CD14-positive monocyte (primary cell): Measurements from ENCODE around the gene PEX16. TPM values are rescaled to one million over a fixed set of nuclear protein-coding genes. Genes with fewer than 3 reads are reported as not detected.

Experiments used
- DNase-seq, 3 donors: peaks; one replicate each; pipeline ENCODE4 v3.0.0-alpha.2; 2011 to 2022
- H2AFZ ChIP-seq: 2 replicates; pipeline ENCODE4 v1.6.0; 2012; ENCODE audit warnings: mild to moderate bottlenecking, low read depth, low read length, inconsistent platforms; ENCODE audit not compliant: insufficient read depth, poor library complexity, severe bottlenecking
- H3K27ac ChIP-seq, 2 donors: 1 replicate in 1 of 2; 2 replicates in 1 of 2; pipeline ENCODE4 v1.5.1; 2012 to 2013; ENCODE audit warnings: low read length in 2 of 2, control low read depth in 1 of 2, inconsistent platforms in 1 of 2, low read depth in 1 of 2, mild to moderate bottlenecking in 1 of 2
- H3K27me3 ChIP-seq, 2 donors: one replicate each; pipeline versions ENCODE4 v1.6.0 to v1.6.1; 2011 to 2013; ENCODE audit warnings: low read length in 2 of 2; ENCODE audit not compliant: control insufficient read depth in 2 of 2, insufficient read depth in 2 of 2
- H3K36me3 ChIP-seq, 2 donors: replicated peaks in 1 of 2; 1 replicate in 1 of 2; 2 replicates in 1 of 2; pipeline versions ENCODE4 v1.5.1 to v1.6.1; 2012 to 2013; ENCODE audit warnings: low read length in 2 of 2, control low read depth in 1 of 2, inconsistent platforms in 1 of 2, mild to moderate bottlenecking in 1 of 2; ENCODE audit not compliant: insufficient read depth in 2 of 2, control insufficient read depth in 1 of 2
- H3K4me1 ChIP-seq, 2 donors: 1 replicate in 1 of 2; 2 replicates in 1 of 2; pipeline versions ENCODE4 v1.5.1 to v1.6.1; 2012 to 2013; ENCODE audit warnings: low read length in 2 of 2, control low read depth in 1 of 2, inconsistent platforms in 1 of 2, mild to moderate bottlenecking in 1 of 2, moderate library complexity in 1 of 2; ENCODE audit not compliant: insufficient read depth in 2 of 2, control insufficient read depth in 1 of 2
- H3K4me2 ChIP-seq: replicated peaks from 2 replicates; pipeline ENCODE3; 2012; ENCODE audit warnings: low read length, moderate library complexity, mild to moderate bottlenecking; ENCODE audit not compliant: poor library complexity, severe bottlenecking; ENCODE audit errors: extremely low read depth
- H3K4me3 ChIP-seq, 3 experiments: fragments of 200-600 bp in 1 of 3; sonication (generic) in 1 of 3; replicated peaks in 1 of 3; 1 replicate in 2 of 3; 2 replicates in 1 of 3; pipeline ENCODE4 v1.5.1; 2011 to 2013; ENCODE audit warnings: low read length in 3 of 3, mild to moderate bottlenecking in 3 of 3, control low read depth in 2 of 3, low read depth in 2 of 3, inconsistent platforms in 1 of 3, moderate library complexity in 1 of 3
- H3K79me2 ChIP-seq: 2 replicates; pipeline ENCODE4 v1.6.0; 2012; ENCODE audit warnings: mild to moderate bottlenecking, control low read depth, inconsistent platforms, low read length, moderate library complexity; ENCODE audit not compliant: insufficient read depth
- H3K9ac ChIP-seq: 2 replicates; pipeline ENCODE4 v1.6.0; 2017; ENCODE audit warnings: low read length, mild to moderate bottlenecking; ENCODE audit not compliant: insufficient read depth, poor library complexity, severe bottlenecking
- H3K9me3 ChIP-seq, 2 donors: replicated peaks in 1 of 2; 1 replicate in 1 of 2; 2 replicates in 1 of 2; pipeline versions ENCODE4 v1.5.1 to v1.6.1; 2012 to 2013; ENCODE audit warnings: low read length in 2 of 2, control low read depth in 1 of 2; ENCODE audit not compliant: control insufficient read depth in 1 of 2, insufficient read depth in 1 of 2
- H4K20me1 ChIP-seq: 2 replicates; pipeline ENCODE4 v1.6.0; 2012; ENCODE audit warnings: mild to moderate bottlenecking, low read length, control low read depth, moderate library complexity; ENCODE audit not compliant: insufficient read depth
- H3K27ac Mint-ChIP-seq, 7 donors: one replicate each; pipeline ENCODE4 v1.8.0; 2020; ENCODE audit warnings: mild to moderate bottlenecking in 7 of 7, mixed read lengths in 7 of 7, moderate library complexity in 6 of 7, inconsistent platforms in 2 of 7
- H3K27me3 Mint-ChIP-seq, 3 donors: one replicate each; pipeline ENCODE4 v1.8.0; 2021 to 2022; ENCODE audit warnings: low read depth in 3 of 3, mild to moderate bottlenecking in 3 of 3, mixed read lengths in 3 of 3, moderate library complexity in 3 of 3, inconsistent platforms in 1 of 3
- H3K36me3 Mint-ChIP-seq, 2 donors: one replicate each; pipeline ENCODE4 v1.8.0; 2020; ENCODE audit warnings: mixed read lengths in 2 of 2, inconsistent platforms in 1 of 2, mild to moderate bottlenecking in 1 of 2
- H3K4me1 Mint-ChIP-seq: one replicate; pipeline ENCODE4 v1.8.0; 2020; ENCODE audit warnings: mild to moderate bottlenecking, mixed read lengths
- H3K4me3 Mint-ChIP-seq, 2 donors: one replicate each; pipeline ENCODE4 v1.8.0; 2020; ENCODE audit warnings: mild to moderate bottlenecking in 2 of 2, mixed read lengths in 2 of 2, moderate library complexity in 1 of 2
- H3K9me3 Mint-ChIP-seq, 7 donors: one replicate each; pipeline ENCODE4 v1.8.0; 2020 to 2022; ENCODE audit warnings: mixed read lengths in 7 of 7, mild to moderate bottlenecking in 6 of 7, moderate library complexity in 6 of 7, inconsistent platforms in 2 of 7
- WGBS: methylation state at CpG from one replicate; pipeline ENCODE4 v1.1.5; 2013; ENCODE audit warnings: missing lambda C conversion rate; ENCODE audit not compliant: insufficient coverage; 5-methylcytosine and 5-hydroxymethylcytosine counted together
- intact Hi-C, 2 donors: fragments of 100-400 bp; cut with micrococcal nuclease; formaldehyde crosslinking; loops; one replicate each; pipeline versions ENCODE4 v1.15.0 to v1.15.1; 2023
- polyA plus RNA-seq, 3 donors: library from polyadenylated mRNA; depleted of rRNA in 1 of 3; unstranded in 2 of 3; stranded (reverse) in 1 of 3; fragments of 300-500 nt in 2 of 3; fragments of >200 nt in 1 of 3; fragmentation: Illumina TruSeq in 2 of 3; gene quantifications; 1 replicate in 2 of 3; 2 replicates in 1 of 3; pipeline ENCODE4 v1.2.3, GENCODE V29; 2012 to 2021
- TF ChIP-seq, protein P1 (sequence below): fragments of 200-600 bp; IDR thresholded peaks from one replicate; pipeline ENCODE4 v1.8.0; 2022; ENCODE audit warnings: antibody characterized with exemption, mild to moderate bottlenecking

The PEX16 gene
- polyA plus RNA-seq, 3 donors = 33.8 to 46.1 (median 35.1) TPM

DNA sequence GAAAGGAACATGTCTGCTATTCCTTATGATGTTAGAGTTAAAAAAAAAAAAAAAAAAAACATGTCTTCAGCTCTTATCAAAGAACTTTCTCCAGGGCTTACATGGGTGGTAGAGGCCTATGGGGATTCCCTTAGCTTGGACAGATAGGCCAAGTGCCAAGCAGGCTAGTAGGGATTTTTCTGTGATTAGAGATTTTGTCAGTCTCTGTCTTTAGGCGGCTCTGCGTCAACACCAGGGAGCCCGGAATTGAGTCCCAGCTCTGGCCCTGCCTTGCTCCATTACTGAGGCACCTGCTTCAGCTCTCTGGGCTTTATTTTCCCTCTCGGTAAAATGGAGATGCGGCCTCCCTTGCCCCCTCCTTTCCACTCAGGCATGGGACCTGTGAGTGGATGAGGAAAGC, 57.3 kb downstream of the PEX16 start:
- Mint-ChIP-seq H3K27ac (peak overlapping the region in 3 of 7 donors; percentile 31 to 72 (median 64)), H3K27me3 (no peaks in the 10 kb centered on the region), H3K4me3 (no peak overlapping the region), H3K36me3 (peaks cover 81 to 94% of the 10 kb centered on the region in 2 donors), H3K4me1 (peaks cover 20% of the 10 kb centered on the region), H3K9me3 (no peaks in the 10 kb centered on the region)
- Histone ChIP-seq H3K27me3 (no peaks in the 10 kb centered on the region), H3K4me3 (no peak overlapping the region), H3K4me2 (no peak overlapping the region), H3K4me1 (peaks cover 19 to 22% of the 10 kb centered on the region in 2 donors), H3K9ac (no peak overlapping the region), H3K9me3 (no peaks in the 10 kb centered on the region), H3K27ac (no peak overlapping the region), H4K20me1 (peaks cover 42% of the 10 kb centered on the region), H3K36me3 (peaks cover 71 to 99% of the 10 kb centered on the region in 2 donors), H2AFZ (no peak overlapping the region), H3K79me2 (no peaks in the 10 kb centered on the region)
- WGBS = 100% methylated on average over 3 of the region's 5 CpGs
- no peak for DNase-seq
- intact Hi-C loops = no loop called here
- TF ChIP-seq, protein P1, sequence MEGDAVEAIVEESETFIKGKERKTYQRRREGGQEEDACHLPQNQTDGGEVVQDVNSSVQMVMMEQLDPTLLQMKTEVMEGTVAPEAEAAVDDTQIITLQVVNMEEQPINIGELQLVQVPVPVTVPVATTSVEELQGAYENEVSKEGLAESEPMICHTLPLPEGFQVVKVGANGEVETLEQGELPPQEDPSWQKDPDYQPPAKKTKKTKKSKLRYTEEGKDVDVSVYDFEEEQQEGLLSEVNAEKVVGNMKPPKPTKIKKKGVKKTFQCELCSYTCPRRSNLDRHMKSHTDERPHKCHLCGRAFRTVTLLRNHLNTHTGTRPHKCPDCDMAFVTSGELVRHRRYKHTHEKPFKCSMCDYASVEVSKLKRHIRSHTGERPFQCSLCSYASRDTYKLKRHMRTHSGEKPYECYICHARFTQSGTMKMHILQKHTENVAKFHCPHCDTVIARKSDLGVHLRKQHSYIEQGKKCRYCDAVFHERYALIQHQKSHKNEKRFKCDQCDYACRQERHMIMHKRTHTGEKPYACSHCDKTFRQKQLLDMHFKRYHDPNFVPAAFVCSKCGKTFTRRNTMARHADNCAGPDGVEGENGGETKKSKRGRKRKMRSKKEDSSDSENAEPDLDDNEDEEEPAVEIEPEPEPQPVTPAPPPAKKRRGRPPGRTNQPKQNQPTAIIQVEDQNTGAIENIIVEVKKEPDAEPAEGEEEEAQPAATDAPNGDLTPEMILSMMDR = no peak

Other genes with a start within 250 kb of the PEX16 start
- gene SLC35C1, start 112.7 kb downstream of the PEX16 start, polyA plus RNA-seq = 10 to 100 TPM in 2 of 3 donors, 1 to 10 TPM in 1; 5.0 to 14.0 (median 12.8) TPM
- gene CRY2, start 70.4 kb downstream of the PEX16 start, polyA plus RNA-seq = 10 to 100 TPM in 1 of 3 donors, 1 to 10 TPM in 2; 5.1 to 12.5 (median 7.2) TPM
- under 1 TPM in 1 of 3 donors, not detected in 2; 0.93 TPM for gene MAPK8IP1, start 32.2 kb downstream of the PEX16 start, polyA plus RNA-seq
- gene FREY1, start 10.6 kb downstream of the PEX16 start, polyA plus RNA-seq = under 1 TPM in 1 of 3 donors, not detected in 2; 0.37 TPM
- under 1 TPM in 1 of 3 donors, not detected in 2; 0.12 TPM for gene LARGE2, start 4.8 kb upstream of the PEX16 start, polyA plus RNA-seq
- 10 to 100 TPM in 2 of 3 donors, 1 to 10 TPM in 1; 6.2 to 95.2 (median 14.0) TPM for gene PHF21A, start 203.6 kb upstream of the PEX16 start, polyA plus RNA-seq